GM12878 (cell line): Measurements from ENCODE around the gene DCAF15. TPM values are rescaled to one million over a fixed set of nuclear protein-coding genes. Genes with fewer than 3 reads are reported as not detected.

Experiments
- ATAC-seq: fragments of 200-7000 bp; cut with Tn5 transposase; 3 replicates; pipeline ENCODE4 v1.9.1; 2020; ENCODE audit warnings: mild to moderate bottlenecking, moderate library complexity
- BruUV-seq: library from RNA; stranded (reverse); fragments of 400-500 nt; replicated peaks from 2 replicates; lab custom pipeline; 2021; lab: Mats Ljungman, UMichigan
- CTCF ChIA-PET: fragments of 300-600 bp; sonication (Branson Sonifier 250); formaldehyde crosslinking; extraction: SDS; loops from one replicate; lab custom pipeline; 2021; ENCODE audit warnings: inconsistent platforms; lab: Yijun Ruan, JAX
- POLR2A ChIA-PET: fragments of 350-600 bp; formaldehyde crosslinking; extraction: SDS; loops from one replicate; lab custom pipeline; 2021; ENCODE audit warnings: inconsistent platforms; lab: Charles Lee
- RAD21 ChIA-PET: fragments of 300-600 bp; sonication (Branson Sonifier 250); formaldehyde crosslinking; loops from one replicate; lab custom pipeline; 2023; ENCODE audit warnings: antibody characterized with exemption; ENCODE audit not compliant: unreplicated experiment; lab: Charles Lee
- SMC1A ChIA-PET: fragments of 300-600 bp; sonication (Branson Sonifier 250); formaldehyde crosslinking; loops from one replicate; lab custom pipeline; 2023; ENCODE audit not compliant: unreplicated experiment, uncharacterized antibody; lab: Charles Lee
- DNase-seq: peaks from one replicate; pipeline ENCODE4 v3.0.0-alpha.2; 2011; ENCODE audit warnings: low read depth, low spot score
- FAIRE-seq: peaks from 3 replicates; lab custom pipeline; 2011; peaks lifted over from hg19 to GRCh38; lab: Jason Lieb, UNC
- H2AFZ ChIP-seq: 2 replicates; pipeline ENCODE4 v1.6.0; 2011; ENCODE audit warnings: low read depth, low read length, control low read depth; ENCODE audit not compliant: control insufficient read depth
- H3K27ac ChIP-seq: 2 replicates; pipeline ENCODE4 v1.5.1; 2011; ENCODE audit warnings: control low read depth; ENCODE audit not compliant: control insufficient read depth, insufficient read depth
- H3K27me3 ChIP-seq, 2 experiments: replicated peaks in 1 of 2; 2 replicates each; pipeline versions ENCODE4 v1.6.0 to v1.6.1; 2011; ENCODE audit warnings: low read length in 1 of 2; ENCODE audit not compliant: control insufficient read depth in 2 of 2, insufficient read depth in 2 of 2
- H3K36me3 ChIP-seq, 2 experiments: 2 replicates each; pipeline ENCODE4 v1.5.1; 2011; ENCODE audit warnings: low read length in 1 of 2; ENCODE audit not compliant: control insufficient read depth in 2 of 2, insufficient read depth in 2 of 2
- H3K4me1 ChIP-seq: 2 replicates; pipeline ENCODE4 v1.6.1; 2011; ENCODE audit warnings: mild to moderate bottlenecking, low read length, moderate library complexity, mixed read lengths; ENCODE audit not compliant: control insufficient read depth, insufficient read depth
- H3K4me2 ChIP-seq: 2 replicates; pipeline ENCODE4 v1.6.0; 2011; ENCODE audit warnings: control low read depth; ENCODE audit not compliant: control insufficient read depth, insufficient read depth
- H3K4me3 ChIP-seq: fragments of 200-600 bp; sonication (generic); 2 replicates; pipeline ENCODE4 v1.5.1; 2016
- H3K79me2 ChIP-seq: 2 replicates; pipeline ENCODE4 v1.6.0; 2011; ENCODE audit warnings: low read length; ENCODE audit not compliant: control insufficient read depth, insufficient read depth
- H3K9ac ChIP-seq: 2 replicates; pipeline ENCODE4 v1.8.0; 2011; ENCODE audit warnings: low read length, control low read depth, mixed read lengths; ENCODE audit not compliant: control insufficient read depth, insufficient read depth
- H3K9me3 ChIP-seq: replicated peaks from 3 replicates; pipeline ENCODE4 v1.5.1; 2011; ENCODE audit warnings: mild to moderate bottlenecking, low read length; ENCODE audit not compliant: control insufficient read depth, insufficient read depth
- H4K20me1 ChIP-seq: 2 replicates; pipeline ENCODE4 v1.6.0; 2011; ENCODE audit not compliant: control insufficient read depth, insufficient read depth
- BCL3 ChIP-seq: IDR thresholded peaks from 2 replicates; pipeline ENCODE4 v1.6.1; 2011; ENCODE audit warnings: borderline replicate concordance, low read depth, mild to moderate bottlenecking, moderate library complexity, low read length; ENCODE audit not compliant: insufficient read depth, poor library complexity, severe bottlenecking
- FOS ChIP-seq: IDR thresholded peaks from 3 replicates; pipeline ENCODE4 v1.6.1; 2011; ENCODE audit warnings: borderline replicate concordance; ENCODE audit not compliant: insufficient read length; ENCODE audit errors: extremely low read depth
- FOXM1 ChIP-seq: IDR thresholded peaks from 2 replicates; pipeline ENCODE4 v1.6.1; 2012; ENCODE audit warnings: low read depth, mild to moderate bottlenecking, inconsistent platforms, low read length, moderate library complexity
- IRF5 ChIP-seq: fragments of 450-650 bp; IDR thresholded peaks from 2 replicates; pipeline ENCODE4 v1.6.1; 2017; ENCODE audit warnings: borderline replicate concordance
- LARP7 ChIP-seq: fragments of 450-650 bp; IDR thresholded peaks from 2 replicates; pipeline ENCODE4 v1.6.1; 2017; ENCODE audit warnings: mild to moderate bottlenecking
- NR2C1 ChIP-seq: fragments of 450-650 bp; IDR thresholded peaks from 2 replicates; pipeline ENCODE4 v1.6.1; 2017; ENCODE audit warnings: antibody characterized with exemption, mild to moderate bottlenecking, moderate library complexity
- POLR2AphosphoS5 ChIP-seq: IDR thresholded peaks from 2 replicates; pipeline ENCODE4 v1.6.1; 2011; ENCODE audit warnings: mild to moderate bottlenecking, low read length, inconsistent platforms
- RELB ChIP-seq: fragments of 450-650 bp; IDR thresholded peaks from 2 replicates; pipeline ENCODE4 v1.6.1; 2017; ENCODE audit warnings: low read depth, mild to moderate bottlenecking, moderate library complexity
- SIN3A ChIP-seq: IDR thresholded peaks from 2 replicates; pipeline ENCODE4 v1.6.1; 2012; ENCODE audit warnings: low read depth, low read length, improper control_type of control experiment
- SREBF2 ChIP-seq: IDR thresholded peaks from 2 replicates; pipeline ENCODE4 v1.6.1; 2012; ENCODE audit warnings: mild to moderate bottlenecking, low read length
- STAT1 ChIP-seq: fragments of 450-650 bp; conservative IDR thresholded peaks from 2 replicates; pipeline ENCODE4 v1.6.1; 2014; ENCODE audit warnings: antibody characterized with exemption, mild to moderate bottlenecking
- ZBTB33 ChIP-seq: fragments of 450-650 bp; IDR thresholded peaks from 2 replicates; pipeline ENCODE4 v1.6.1; 2017; ENCODE audit warnings: mild to moderate bottlenecking
- ZNF384 ChIP-seq: IDR thresholded peaks from 2 replicates; pipeline ENCODE4 v1.6.1; 2012; ENCODE audit warnings: low read depth, mild to moderate bottlenecking, low read length, improper control_type of control experiment, borderline replicate concordance
- ZSCAN29 ChIP-seq: fragments of 450-650 bp; IDR thresholded peaks from 2 replicates; pipeline ENCODE4 v1.6.1; 2017; ENCODE audit warnings: mild to moderate bottlenecking, moderate library complexity
- WGBS: methylation state at CpG from one replicate; pipeline ENCODE4 v1.1.6; 2016; ENCODE audit warnings: low lambda C conversion rate; ENCODE audit not compliant: insufficient replicate concordance, insufficient coverage; ENCODE audit errors: missing lambda C conversion rate; 5-methylcytosine and 5-hydroxymethylcytosine counted together
- in situ Hi-C: fragments of 300-500 bp; cut with MboI; formaldehyde crosslinking; loops from 9 replicates; pipeline ENCODE4 v1.14.3; 2018; ENCODE audit warnings: mixed read lengths
- intact Hi-C: fragments of 100-400 bp; cut with micrococcal nuclease; formaldehyde crosslinking; loops from one replicate; pipeline ENCODE4 v1.14.2; 2022; ENCODE audit not compliant: unreplicated experiment
- polyA plus RNA-seq, 11 experiments: library from polyadenylated mRNA; depleted of rRNA in 4 of 11; unstranded in 6 of 11; stranded (reverse) in 5 of 11; fragments of >200 nt; fragmentation: Nextera tagmentation in 4 of 11; fragmentation: Illumina TruSeq in 1 of 11; extraction: Ambion mirVana in 4 of 11; extraction: Trizol in 1 of 11; gene quantifications; 1 replicate in 1 of 11; 2 replicates in 10 of 11; pipeline versions ENCODE4 v1.2.1 to v1.2.3, GENCODE V29; 2011 to 2016; ENCODE audit warnings: inconsistent platforms in 2 of 11, missing spikeins in 2 of 11, low read depth in 1 of 11
- total RNA-seq, 4 experiments: library from RNA; depleted of rRNA in 3 of 4; stranded (reverse); fragments of >200 nt in 3 of 4; fragmentation: Illumina TruSeq in 1 of 4; extraction: Trizol in 1 of 4; gene quantifications; 2 replicates each; pipeline versions ENCODE4 v1.2.1 to v1.2.3, GENCODE V29; 2013 to 2021

Gene DCAF15
- total and polyA plus RNA-seq, 10 of the 15 experiments (the other 5 are each of a cell fraction or from before 2014, with no cell fraction given) = 0.16 to 63.4 (median 26.6) TPM

GRCh38 chr19:13926715-13927114 is 25.6 kb upstream of the DCAF15 start:
- Histone ChIP-seq H3K4me2 (no peak overlapping the region), H3K36me3 (peaks cover 1 to 2% of the 10 kb centered on the region in 2 experiments; a peak in 3 of 4 replicates), H3K27ac (no peak overlapping the region), H3K9ac (no peak overlapping the region), H3K79me2 (no peaks in the 10 kb centered on the region), H3K4me1 (no peaks in the 10 kb centered on the region), H3K4me3 (no peak overlapping the region), H3K9me3 (no peaks in the 10 kb centered on the region), H3K27me3 (no peaks in the 10 kb centered on the region), H2AFZ (no peak overlapping the region), H4K20me1 (no peaks in the 10 kb centered on the region)
- POLR2A ChIA-PET = no interaction called here
- in situ Hi-C loops = no loop called here
- WGBS = 93% methylated on average over 8 of the region's 8 CpGs
- RAD21 ChIA-PET = interaction anchor here (0.6 kb wide), 1 partner anchor 117 kb away, joined by 3 read pairs; no protein-coding TSS in a partner anchor
- no peak for DNase-seq
- CTCF ChIA-PET = no interaction called here
- SMC1A ChIA-PET = interaction anchor here (1.4 kb wide), 1 partner anchor 117 kb away, joined by 3 read pairs; no protein-coding TSS in a partner anchor
- no peak for ATAC-seq
- no peak for FAIRE-seq
- no TSS peak for BruUV-seq
- intact Hi-C loops = no loop called here
- TF ChIP-seq RELB (no peak), FOS (no peak), IRF5 (no peak), STAT1 (no peak), SREBF2 (no peak), ZSCAN29 (no peak), ZBTB33 (no peak), SIN3A (no peak), POLR2AphosphoS5 (no peak), NR2C1 (no peak), LARP7 (no peak), ZNF384 (no peak), BCL3 (no peak), FOXM1 (no peak)
